ENCODE measurements around the gene OLAH. TPM values are rescaled to one million over a fixed set of nuclear protein-coding genes. Genes with fewer than 3 reads are reported as not detected.

OLAH gene
- total RNA-seq, 1 experiment from 2014 or later = 0.48 TPM

DNA sequence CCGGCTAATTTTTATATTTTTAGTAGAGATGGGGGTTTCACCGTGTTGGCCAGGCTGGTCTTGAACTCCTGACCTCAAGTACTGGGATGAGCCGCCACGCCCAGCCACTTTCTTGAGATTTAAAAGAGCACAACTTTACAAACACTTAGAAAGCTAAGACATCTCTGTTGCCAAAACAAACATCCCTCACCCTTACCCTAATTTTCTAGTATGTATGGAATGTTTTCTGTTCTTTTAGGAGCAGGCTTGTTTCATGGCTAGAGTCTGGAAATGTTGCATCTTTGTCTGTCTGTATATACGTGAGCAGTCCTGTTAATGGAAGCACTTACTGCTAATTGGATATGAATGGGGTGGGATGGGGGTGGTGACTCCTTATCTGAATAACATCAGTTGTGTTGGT, 2.9 kb downstream of the OLAH start:
- no peak overlapping the region for H3K23ac ChIP-seq (ENCODE audit: insufficient read length, low read depth, low read length)
- H4K5ac ChIP-seq (ENCODE audit: insufficient read length, low read depth, low read length) = no peak overlapping the region
- no CpG with 5 or more reads among the region's 5 CpGs for WGBS (ENCODE audit: extremely low coverage, insufficient read length, low lambda C conversion rate)
- H3K27me3 ChIP-seq (ENCODE audit: insufficient read depth, low read length) = no peaks in the 10 kb centered on the region
- Mint-ChIP-seq H3K27me3 (ENCODE audit: low read depth) (no peaks in the 10 kb centered on the region), H3K27ac (no peak overlapping the region; a peak in 1 of 7 replicates), H3K4me3 (no peak overlapping the region), H3K9me3 (peaks cover 0 to 2% of the 10 kb centered on the region in 2 experiments; a peak in 1 of 5 replicates), H3K36me3 (ENCODE audit: insufficient read depth in 1 of 3, low read depth in 3 of 3) (no peaks in the 10 kb centered on the region; a peak in 2 of 7 replicates), H3K4me1 (peaks cover 14 to 15% of the 10 kb centered on the region in 2 experiments)
- TF ChIP-seq, protein P1, sequence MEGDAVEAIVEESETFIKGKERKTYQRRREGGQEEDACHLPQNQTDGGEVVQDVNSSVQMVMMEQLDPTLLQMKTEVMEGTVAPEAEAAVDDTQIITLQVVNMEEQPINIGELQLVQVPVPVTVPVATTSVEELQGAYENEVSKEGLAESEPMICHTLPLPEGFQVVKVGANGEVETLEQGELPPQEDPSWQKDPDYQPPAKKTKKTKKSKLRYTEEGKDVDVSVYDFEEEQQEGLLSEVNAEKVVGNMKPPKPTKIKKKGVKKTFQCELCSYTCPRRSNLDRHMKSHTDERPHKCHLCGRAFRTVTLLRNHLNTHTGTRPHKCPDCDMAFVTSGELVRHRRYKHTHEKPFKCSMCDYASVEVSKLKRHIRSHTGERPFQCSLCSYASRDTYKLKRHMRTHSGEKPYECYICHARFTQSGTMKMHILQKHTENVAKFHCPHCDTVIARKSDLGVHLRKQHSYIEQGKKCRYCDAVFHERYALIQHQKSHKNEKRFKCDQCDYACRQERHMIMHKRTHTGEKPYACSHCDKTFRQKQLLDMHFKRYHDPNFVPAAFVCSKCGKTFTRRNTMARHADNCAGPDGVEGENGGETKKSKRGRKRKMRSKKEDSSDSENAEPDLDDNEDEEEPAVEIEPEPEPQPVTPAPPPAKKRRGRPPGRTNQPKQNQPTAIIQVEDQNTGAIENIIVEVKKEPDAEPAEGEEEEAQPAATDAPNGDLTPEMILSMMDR (conservative IDR thresholded peaks at IDR 0.05) = no peak
- no peak overlapping the region for H3K27ac ChIP-seq (ENCODE audit: insufficient read length, low read depth, low read length)
- no peaks in the 10 kb centered on the region for H3K9me3 ChIP-seq (ENCODE audit: control insufficient read depth, low read depth, low read length)
- H3K4me2 ChIP-seq (ENCODE audit: insufficient read depth, insufficient read length, low read length) = no peak overlapping the region
- H4K8ac ChIP-seq (replicated peaks; ENCODE audit: insufficient read length, low read depth, low read length) = no peak overlapping the region
- no peak overlapping the region for H3K56ac ChIP-seq (ENCODE audit: insufficient read length, low read depth, low read length)
- H4K20me1 ChIP-seq (ENCODE audit: control insufficient read depth, insufficient read depth, insufficient read length) = no peaks in the 10 kb centered on the region
- H3K14ac ChIP-seq (ENCODE audit: insufficient read depth, low read length) = no peak overlapping the region
- H2BK15ac ChIP-seq (ENCODE audit: low read depth, low read length) = no peak overlapping the region
- H3K79me1 ChIP-seq (ENCODE audit: insufficient read depth, low read depth, low read length, poor library complexity, severe bottlenecking) = no peaks in the 10 kb centered on the region
- H2BK120ac ChIP-seq (ENCODE audit: low read depth, low read length, poor library complexity, severe bottlenecking) = no peak overlapping the region
- no peak overlapping the region for H2BK20ac ChIP-seq (ENCODE audit: low read depth, low read length, poor library complexity, severe bottlenecking)
- H2BK12ac ChIP-seq (ENCODE audit: insufficient read length, low read depth, low read length) = no peak overlapping the region
- H2BK5ac ChIP-seq (ENCODE audit: insufficient read length, low read length) = no peak overlapping the region
- H3K4ac ChIP-seq (ENCODE audit: low read depth, low read length) = no peak overlapping the region
- H3K4me1 ChIP-seq (ENCODE audit: insufficient read depth, low read length) = no peaks in the 10 kb centered on the region; the same call in 1 of the 2 replicates
- no peak overlapping the region for H3T11ph ChIP-seq (ENCODE audit: low read length)
- H3K79me2 ChIP-seq (ENCODE audit: insufficient read depth, low read length) = no peaks in the 10 kb centered on the region
- no peak overlapping the region for H2AFZ ChIP-seq (ENCODE audit: low read length)
- no peaks in the 10 kb centered on the region for H3K23me2 ChIP-seq (ENCODE audit: insufficient read length, low read depth, low read length, poor library complexity, severe bottlenecking)
- H3K9ac ChIP-seq (ENCODE audit: extremely low read depth, insufficient read length, low read length) = no peak overlapping the region
- no peak overlapping the region for H3K18ac ChIP-seq (ENCODE audit: insufficient read length, low read depth, low read length)
- H2AK5ac ChIP-seq (ENCODE audit: insufficient read length, low read length) = no peak overlapping the region
- no peak overlapping the region for H4K91ac ChIP-seq (ENCODE audit: insufficient read length, low read depth, low read length)
- no peak for DNase-seq
